ENCODE results near the gene AASS.

- TF ChIP-seq, protein P1, sequence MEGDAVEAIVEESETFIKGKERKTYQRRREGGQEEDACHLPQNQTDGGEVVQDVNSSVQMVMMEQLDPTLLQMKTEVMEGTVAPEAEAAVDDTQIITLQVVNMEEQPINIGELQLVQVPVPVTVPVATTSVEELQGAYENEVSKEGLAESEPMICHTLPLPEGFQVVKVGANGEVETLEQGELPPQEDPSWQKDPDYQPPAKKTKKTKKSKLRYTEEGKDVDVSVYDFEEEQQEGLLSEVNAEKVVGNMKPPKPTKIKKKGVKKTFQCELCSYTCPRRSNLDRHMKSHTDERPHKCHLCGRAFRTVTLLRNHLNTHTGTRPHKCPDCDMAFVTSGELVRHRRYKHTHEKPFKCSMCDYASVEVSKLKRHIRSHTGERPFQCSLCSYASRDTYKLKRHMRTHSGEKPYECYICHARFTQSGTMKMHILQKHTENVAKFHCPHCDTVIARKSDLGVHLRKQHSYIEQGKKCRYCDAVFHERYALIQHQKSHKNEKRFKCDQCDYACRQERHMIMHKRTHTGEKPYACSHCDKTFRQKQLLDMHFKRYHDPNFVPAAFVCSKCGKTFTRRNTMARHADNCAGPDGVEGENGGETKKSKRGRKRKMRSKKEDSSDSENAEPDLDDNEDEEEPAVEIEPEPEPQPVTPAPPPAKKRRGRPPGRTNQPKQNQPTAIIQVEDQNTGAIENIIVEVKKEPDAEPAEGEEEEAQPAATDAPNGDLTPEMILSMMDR (IDR thresholded peaks at IDR 0.05): no peak
- TF ChIP-seq EZH2 (IDR thresholded peaks at IDR 0.05) (no peak), EZH2phosphoT487 (IDR thresholded peaks at IDR 0.05) (no peak)
Observed at GRCh38 chr7:122137251-122138077, 6.6 kb downstream of the AASS start.
